Sigmoid colon (tissue), 4 donors: Measurements from ENCODE around the gene TRPV4.

ENCODE experiments used
- CTCF ChIP-seq, 4 experiments: fragments of 450-650 bp in 3 of 4; fragments of 200-600 bp in 1 of 4; IDR thresholded peaks; one replicate each; pipeline ENCODE4 v1.5.1; 2016 to 2019; ENCODE audit warnings: antibody characterized with exemption in 4 of 4, mild to moderate bottlenecking in 3 of 4, moderate library complexity in 2 of 4
- POLR2AphosphoS5 ChIP-seq, 4 donors: sonication (generic); formaldehyde crosslinking; IDR thresholded peaks; one replicate each; pipeline ENCODE4 v1.6.1; 2017; ENCODE audit warnings: antibody characterized with exemption in 4 of 4

DNA sequence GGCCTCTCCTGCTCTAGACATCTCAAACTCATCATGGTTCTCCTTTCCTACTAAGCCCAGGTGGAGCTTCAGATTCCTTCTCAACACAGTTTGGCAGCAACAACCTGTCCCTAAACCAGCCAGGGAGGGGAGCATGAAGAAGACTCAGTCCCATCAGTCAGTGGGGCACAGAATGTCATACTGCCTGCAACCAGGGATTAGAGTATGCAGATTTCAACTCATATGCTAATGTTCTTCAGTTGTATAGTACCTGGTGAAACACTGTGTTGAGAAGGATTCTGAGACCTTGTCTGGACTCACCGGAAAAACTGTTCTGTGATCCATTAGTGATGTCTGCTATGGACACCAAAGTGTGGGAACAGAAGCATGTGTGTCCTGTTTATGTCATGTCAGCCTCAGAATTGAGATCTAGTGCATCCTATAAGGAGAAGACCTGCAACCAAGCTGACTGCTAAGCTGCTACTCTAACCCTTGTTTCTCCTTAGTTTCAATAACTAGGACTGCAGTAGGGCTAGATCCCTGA lies 43.6 kb downstream of the TRPV4 start:
- no peak for TF ChIP-seq POLR2AphosphoS5 (IDR thresholded peaks at IDR 0.05)
- TF ChIP-seq CTCF (IDR thresholded peaks at IDR 0.05): no peak
